Measurements from ENCODE around the gene GLIS1.

The GLIS1 gene

DNA sequence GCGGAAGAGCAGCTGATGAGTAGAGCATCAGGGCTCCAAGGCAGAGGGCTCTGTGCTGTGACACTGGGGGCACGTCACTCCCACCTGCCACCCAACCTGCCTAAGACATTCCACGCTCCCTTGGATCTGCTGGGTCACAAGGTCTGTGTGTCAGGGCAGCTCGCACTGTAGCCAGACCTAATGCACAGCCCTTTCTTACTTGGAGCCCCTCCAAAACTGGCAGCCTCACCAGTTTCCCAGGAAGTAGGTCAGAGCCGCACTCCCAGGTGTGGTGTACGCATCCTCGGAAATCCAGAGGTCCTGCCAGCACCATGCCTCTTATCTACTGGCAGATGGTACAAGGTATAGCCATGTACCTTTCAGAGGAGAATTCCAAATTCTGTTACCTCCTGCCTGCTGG, 257.5 kb downstream of the GLIS1 start:
- DNase-seq: no peak

GRCh38 chr1:53480678-53481077, 258.3 kb downstream of the GLIS1 start:
- DNase-seq: no peak

DNA sequence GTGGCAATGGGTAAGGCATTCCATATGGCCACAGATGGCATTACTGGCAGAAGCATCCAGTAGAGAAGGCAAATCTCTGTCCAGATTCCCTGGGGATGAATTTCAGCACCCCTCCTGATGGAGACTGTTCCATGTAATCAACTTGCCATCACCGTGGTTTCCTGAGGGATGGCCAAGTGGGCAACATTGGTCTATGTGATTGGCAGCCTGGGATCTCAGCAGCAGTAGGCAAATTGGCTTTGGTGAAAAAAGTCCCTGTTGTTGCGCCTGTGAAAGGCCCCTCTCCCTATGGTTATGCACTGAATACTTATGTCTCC, 260.5 kb downstream of the GLIS1 start:
- no peak for DNase-seq

- peak; percentile 57 for DNase-seq
Observed at GRCh38 chr1:53477651-53478501, 261.1 kb downstream of the GLIS1 start.

DNA sequence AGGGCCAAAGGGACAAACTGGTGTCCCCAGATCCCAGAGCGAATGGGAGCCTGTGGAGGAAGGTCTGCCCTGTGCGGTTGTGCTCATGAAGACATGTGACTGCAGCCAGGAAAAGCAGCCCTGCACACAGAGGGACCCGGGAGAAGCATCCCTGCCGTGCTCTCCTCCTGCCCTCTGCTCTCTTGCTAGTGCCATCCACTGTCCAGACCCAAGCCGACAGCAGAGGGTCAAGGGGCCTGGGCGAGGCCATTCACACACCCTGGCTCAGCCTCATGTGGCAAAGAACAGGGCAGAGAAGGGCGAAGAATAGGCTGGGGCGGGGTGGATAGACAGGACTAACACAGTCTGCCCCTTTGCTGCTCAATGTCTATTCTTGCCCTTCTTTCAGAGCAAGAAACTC, 262.4 kb downstream of the GLIS1 start:
- DNase-seq: no peak

DNA sequence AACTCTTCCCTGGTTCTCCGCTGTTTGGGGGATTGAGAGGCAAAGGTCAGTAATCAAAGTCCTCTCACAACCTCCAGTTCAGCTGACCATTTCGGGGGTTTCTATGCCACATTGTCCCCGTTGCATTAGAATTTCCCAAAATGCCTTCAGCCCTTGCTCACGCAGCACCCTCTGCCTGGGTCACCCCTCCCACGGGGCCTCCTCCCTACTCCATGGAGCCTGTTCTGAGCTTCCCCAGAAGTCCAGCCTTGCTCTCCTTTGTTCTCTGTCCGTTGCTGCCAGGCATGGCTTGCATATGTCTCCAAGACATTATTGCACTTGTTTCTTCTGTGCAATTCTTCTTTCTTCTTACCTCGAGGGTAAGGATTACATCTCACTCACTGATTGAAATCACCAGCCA, 263.3 kb downstream of the GLIS1 start:
- no peak for DNase-seq

DNA sequence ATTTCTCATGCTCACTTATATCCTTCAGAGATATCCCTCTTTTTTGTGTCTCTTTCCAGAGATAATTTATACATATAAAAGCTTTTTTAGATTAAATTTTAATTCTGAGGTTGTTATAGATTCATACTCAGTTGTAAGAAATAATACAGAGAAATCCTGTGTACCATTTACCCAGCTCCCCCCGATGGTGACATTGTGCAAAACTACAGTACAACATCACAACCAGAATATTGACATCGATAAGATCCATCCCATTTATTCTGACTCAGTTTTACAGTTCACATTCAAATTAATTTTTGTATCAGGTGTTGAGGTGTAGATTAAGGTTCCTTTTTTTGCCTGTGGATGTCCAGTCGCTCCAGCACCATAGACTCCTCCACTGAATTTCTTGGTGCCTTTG, 265.5 kb downstream of the GLIS1 start:
- DNase-seq: no peak

DNA sequence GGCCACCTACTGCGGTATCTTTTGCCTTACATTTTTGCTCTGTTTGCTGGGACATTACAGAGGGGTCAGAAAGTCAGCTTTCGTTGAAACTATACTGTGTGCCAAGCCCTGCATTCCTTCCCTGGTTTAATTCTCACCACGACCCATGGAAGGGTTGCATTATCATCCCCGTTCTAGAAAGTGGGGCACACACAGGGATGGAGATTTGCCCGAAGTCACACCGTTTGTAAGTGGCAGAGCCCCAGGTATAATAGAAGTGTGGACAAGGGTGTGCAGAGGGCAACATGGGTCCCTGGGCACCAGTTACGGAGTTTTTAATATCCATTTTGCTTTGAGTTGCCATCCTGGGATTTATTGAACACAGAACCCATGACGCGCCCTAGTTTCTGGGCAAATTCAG, 268.0 kb downstream of the GLIS1 start:
- DNase-seq: no peak

DNA sequence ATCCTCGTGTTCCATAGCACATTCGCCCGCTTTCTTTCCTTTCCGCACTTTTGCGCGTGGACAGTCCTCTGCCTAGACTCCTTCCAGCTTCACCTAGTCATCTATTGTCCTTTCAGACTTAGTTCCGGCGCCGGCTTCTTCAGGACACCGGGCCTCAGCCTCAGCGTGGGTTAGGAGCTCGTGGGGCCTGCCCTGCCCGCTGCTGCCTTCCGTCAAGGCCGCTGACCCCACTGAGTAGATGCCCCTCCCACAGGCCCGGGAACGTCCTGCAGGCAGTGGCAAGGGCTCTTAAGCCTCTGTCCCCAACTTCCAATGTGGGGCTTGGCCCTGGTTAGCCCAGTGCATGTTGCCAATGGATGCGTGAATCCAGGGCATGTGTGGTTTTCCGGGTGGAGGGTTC, 268.4 kb downstream of the GLIS1 start:
- DNase-seq: no peak

DNA sequence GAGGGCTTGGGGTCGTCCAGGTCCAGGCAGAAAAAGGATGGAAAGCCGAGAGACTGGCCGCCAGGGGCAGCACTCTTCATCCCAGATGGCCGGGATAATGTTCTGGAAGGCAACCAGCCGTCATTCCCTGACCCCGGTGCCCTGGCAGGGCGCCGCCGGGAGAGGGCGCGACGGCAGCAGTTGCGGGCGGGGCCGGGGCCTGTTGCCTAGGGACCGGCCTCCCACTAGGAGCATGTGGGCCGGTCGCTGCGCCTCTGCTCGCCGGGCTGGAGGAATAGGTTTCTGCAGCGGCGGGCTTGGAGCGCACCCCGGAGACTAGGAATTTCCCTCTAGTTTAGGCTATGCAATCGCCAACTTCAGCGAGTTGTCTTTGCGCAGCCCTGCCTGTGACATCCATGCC, 268.8 kb downstream of the GLIS1 start:
- DNase-seq: peak; percentile 82

DNA sequence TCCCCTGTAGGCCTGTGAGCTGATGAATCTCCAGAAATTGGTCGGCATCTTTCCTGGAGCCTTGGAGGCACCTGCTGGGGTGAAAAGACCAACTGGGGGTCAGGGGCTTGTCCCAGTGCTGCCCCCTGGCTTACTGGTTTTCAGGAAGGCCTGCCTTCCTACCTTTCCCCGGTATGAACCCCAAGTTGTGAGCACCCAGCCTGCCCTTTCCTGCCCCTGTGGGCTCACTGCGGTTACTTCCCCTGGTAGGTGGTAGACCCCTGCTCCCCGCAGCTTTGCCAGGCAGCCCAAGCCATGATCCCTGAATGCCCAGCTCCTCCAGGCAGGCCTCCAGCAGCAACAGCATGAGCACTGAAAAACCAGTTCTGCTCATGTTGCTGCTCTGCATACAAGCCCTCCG, 269.6 kb downstream of the GLIS1 start:
- DNase-seq: no peak

DNA sequence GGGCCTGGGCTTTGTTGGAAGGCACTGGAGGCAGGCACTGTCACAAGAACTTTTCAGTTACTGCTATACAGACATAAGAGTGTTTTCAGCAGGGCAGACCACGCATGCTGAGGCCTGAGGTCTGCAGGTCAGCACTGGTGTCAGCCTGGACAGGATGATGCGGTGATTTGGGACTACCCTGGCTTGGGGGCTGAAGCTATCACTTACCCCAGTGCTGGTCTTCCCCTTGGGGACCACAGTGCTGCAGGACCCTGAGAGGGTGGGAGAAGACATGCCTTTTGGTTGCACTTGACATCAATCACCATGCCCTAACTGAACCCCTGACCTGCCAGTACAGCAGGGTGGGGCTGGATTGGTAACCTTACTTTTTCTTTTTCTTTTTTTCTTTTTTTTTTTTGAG, 270.6 kb downstream of the GLIS1 start:
- no peak for DNase-seq

GRCh38 chr1:53467391-53467790, 271.6 kb downstream of the GLIS1 start:
- DNase-seq: no peak

DNA sequence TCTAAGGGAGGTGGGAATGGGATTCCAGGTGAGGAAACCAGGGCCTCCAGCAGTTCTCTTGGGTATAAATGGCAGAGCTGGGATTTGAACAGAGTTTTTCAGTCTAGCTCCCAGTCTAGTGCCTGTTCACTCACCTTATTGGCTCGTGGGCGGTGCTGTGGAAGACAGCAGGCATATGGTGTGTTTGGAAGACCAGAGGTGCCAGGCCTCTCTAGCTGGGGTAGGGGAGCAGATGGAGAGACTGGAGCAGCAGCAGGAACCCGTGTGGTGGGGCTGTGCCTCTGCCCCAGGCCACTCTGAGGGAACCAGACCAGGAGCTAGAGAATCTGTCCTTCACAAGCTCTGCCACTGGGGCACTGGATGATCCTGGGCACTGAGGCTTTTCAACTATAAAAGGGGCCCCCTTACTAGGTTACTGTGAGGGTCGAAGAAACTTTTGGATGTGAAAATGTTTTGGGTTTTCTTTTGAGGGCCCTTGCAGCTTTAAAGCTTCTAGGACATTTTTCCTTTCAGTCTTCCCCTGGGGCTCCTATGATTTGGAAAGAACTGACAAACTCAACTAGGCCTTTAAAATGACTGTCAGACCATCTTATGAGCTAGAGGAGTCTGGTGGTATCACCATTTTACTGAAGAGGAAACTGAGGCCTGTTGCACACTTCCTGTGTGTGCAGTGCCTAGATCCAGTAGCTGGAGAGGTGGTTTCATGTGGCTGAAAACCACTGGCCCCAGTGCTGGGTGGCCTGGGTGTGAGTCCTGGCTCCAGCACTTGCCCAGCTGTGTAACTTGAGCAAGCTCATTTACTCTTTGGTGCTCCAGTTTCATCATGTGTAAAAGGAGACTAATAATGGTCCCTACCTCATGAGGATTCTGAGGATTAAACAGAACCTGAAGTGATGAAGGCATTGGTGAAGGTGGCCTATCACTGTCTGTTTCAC, 273.7 kb downstream of the GLIS1 start:
- no peak for DNase-seq

DNA sequence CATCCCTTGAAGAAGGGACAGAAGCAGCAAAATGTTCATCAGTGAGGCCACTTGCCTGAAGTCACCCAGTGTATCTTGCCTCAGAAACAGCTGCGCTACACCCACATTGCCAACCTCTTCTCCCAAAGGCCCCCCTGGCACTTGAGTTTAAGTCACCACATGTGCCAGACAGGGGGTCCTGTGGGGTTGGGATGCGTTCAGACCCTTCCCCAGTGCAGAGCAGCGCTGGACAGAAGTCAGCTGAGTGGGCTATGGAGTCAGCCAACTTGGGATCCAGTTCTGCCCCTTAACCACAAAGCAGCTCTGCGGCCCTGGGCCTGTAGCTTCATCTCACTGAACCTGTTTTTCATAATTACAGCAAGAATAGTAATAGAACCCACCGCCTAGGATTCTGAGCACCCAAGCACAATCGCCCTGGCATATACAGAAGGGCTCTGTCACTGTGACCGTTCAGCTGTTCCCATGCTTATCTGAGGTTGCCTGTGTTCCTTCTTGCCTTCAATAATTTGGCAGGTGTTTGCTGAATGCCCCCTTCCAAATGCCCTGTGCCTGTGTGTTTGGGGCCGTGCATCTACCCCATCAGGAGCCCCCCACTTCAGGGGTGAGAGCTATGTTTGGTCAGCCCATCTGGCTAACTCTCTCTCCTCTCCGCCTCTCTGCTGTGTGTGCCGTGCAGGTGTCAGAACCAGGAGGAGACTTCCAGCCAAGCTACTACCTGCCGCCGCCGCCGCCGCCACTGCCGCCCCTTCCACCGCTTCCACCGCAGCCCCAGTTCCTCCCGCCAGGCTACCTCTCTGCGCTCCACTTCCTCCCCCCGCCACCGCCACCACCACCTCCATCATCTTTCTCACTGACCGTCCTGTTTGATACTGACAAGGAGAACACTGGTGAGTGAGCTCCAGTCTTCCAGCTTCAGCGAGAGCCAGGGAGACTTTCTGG, 274.7 kb downstream of the GLIS1 start:
- DNase-seq: no peak

DNA sequence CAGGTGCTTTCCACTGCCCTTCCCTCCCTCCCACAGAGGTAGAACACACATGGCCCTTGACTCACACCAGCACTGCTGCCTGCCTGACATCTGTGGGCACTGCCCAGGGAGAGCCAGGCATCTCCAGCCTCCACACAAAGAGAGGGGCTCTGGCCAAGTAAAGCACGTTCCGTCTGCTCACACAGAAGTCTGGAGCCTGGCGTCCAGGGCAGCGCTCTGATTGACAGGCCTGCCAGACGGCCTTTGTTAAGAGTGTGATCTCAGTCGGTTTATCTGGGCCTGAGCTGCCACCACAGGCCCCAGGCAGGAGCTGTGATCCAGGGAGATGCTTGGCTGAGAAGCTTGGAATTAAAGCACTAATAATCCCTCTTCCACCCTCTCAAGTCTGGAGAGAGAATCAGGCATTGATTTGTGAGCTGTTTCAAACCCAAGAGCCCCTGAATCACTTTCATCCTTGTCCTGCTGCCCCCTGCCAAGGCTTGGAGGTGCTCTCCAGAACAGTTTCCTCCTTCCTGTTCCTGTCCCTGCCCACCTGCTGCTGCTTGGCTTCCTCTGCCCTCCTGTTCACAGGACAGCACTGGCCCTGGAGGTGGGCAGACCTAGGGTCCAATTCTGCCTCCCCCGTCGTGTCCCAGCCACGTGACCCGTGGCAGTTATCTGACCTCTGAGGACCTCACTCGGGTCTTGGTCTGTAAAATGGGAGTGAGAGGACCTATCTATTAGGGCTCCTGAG, 276.0 kb downstream of the GLIS1 start:
- no peak for DNase-seq

GRCh38 chr1:53462193-53462592, 276.8 kb downstream of the GLIS1 start:
- DNase-seq: no peak

DNA sequence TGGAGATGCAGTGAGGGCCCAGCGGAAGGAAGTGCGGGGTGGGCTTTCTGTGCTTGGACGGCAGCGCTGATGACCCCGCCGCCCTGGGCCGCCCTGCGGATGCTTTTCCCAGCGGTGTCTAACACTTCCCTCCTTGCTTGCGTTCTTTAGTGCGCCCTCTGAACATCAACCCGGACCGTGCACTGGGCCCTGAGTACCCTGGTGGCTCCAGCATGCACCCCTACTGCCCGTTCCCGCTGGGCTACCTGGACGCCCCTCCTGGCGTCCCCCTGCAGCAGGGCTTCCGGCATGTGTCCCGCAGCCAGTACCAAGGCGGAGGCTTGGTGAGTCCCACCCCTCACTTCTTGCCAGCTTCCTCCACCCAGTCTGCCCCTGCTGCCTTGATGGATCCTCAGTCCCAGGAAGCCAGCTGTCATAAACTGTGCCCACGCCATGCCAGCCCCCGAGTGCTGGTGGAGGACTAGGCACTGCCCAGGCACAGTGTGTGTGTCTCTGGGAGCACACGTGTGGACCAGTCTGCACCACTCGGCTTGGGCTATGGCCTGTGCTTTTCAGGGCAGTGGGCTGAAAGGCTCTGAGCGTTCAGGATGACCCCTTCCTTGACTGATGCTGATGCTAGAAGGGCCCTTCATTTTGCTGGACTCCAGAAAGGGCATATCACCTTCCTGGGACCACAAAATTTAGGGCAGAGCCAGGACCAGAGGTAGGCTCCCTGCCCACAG, 277.5 kb downstream of the GLIS1 start:
- DNase-seq: no peak

DNA sequence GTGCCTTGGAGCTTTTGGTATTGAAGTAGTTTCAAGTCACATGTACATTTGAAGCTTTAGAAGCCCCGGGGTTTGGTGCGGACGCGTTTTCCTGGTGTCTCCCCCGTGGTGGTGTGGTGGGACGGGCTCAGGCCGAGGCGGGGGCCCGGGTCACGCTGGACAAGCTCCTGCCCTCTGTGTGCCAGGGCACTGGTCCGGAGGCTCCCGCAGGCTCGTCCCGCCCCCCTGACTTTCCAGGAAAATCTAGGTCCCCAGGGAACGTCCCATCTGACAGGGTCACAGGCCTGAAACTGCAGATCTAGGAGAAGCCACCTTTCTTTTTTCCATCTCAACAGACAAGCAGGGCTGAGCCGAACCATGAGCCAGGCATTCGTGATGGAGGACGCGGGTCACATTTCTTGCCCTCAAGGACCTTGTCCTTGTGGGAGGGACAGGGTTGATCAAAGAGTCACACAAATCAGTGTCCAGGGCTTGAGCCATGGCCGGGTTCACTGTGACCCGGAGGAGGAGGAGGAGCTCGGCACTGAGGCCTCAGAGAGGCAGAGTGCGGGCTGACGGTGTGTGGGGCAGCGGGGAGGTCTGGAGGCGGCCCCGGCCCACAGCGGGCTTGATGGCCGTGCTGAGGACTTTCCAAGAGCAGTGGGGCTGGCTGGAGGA, 278.2 kb downstream of the GLIS1 start:
- DNase-seq: no peak

- DNase-seq: no peak
Observed at GRCh38 chr1:53460211-53460634, 278.7 kb downstream of the GLIS1 start.

Data from fibroblast of skin of back (primary cell).